GM23248 (cell line): ENCODE measurements around the gene BPHL.
"Not testable (repeated sequence)": the region's sequence is repeated elsewhere in the genome, so short reads cannot be mapped to it uniquely, and the experiment has no call there.

Experiments
- EZH2 ChIP-seq: fragments of 200-600 bp; sonication (generic); IDR thresholded peaks from 2 replicates; pipeline ENCODE4 v1.6.1; 2018; ENCODE audit warnings: antibody characterized with exemption, mild to moderate bottlenecking; ENCODE audit not compliant: insufficient read depth, poor library complexity, severe bottlenecking
- EZH2phosphoT487 ChIP-seq: fragments of 200-600 bp; sonication (generic); IDR thresholded peaks from 2 replicates; pipeline ENCODE4 v1.6.1; 2018; ENCODE audit warnings: antibody characterized with exemption, moderate library complexity, mild to moderate bottlenecking, low read depth; ENCODE audit not compliant: insufficient read depth

DNA sequence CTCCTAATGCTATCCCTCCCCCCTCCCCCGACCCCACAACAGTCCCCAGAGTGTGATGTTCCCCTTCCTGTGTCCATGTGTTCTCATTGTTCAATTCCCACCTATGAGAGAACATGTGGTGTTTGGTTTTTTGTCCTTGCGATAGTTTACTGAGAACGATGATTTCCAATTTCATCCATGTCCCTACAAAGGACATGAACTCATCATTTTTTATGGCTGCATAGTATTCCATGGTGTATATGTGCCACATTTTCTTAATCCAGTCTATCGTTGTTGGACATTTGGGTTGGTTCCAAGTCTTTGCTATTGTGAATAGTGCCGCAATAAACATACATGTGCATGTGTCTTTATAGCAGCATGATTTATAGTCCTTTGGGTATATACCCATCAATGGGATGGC is 79.2 kb downstream of the BPHL start:
- not testable (repeated sequence) for TF ChIP-seq EZH2, EZH2phosphoT487
